ENCODE data around the gene STIMATE.

The STIMATE gene

GRCh38 chr3:52829906-52830463 lies 67.4 kb downstream of the STIMATE start:
- Histone ChIP-seq H3K27me3 (ENCODE audit: control insufficient read depth, insufficient read depth, low read length) (no peaks in the 10 kb centered on the region), H3K9me3 (ENCODE audit: control insufficient read depth, low read length) (no peaks in the 10 kb centered on the region), H3K9ac (no peak overlapping the region), H3K4me3 (ENCODE audit: low read depth, low read length) (no peak overlapping the region), H2AFZ (no peak overlapping the region), H3K27ac (no peak overlapping the region), H3K4me2 (ENCODE audit: low read length) (no peak overlapping the region), H3K4me1 (no peaks in the 10 kb centered on the region), H3K79me2 (no peaks in the 10 kb centered on the region), H3K36me3 (ENCODE audit: control insufficient read depth, insufficient read depth, low read length) (no peaks in the 10 kb centered on the region)
- no peak for TF ChIP-seq CTCF (IDR thresholded peaks at IDR 0.05)

- Histone ChIP-seq H3K36me3 (ENCODE audit: control insufficient read depth, insufficient read depth, low read length) (no peaks in the 10 kb centered on the region), H3K79me2 (no peaks in the 10 kb centered on the region), H3K4me1 (no peaks in the 10 kb centered on the region), H3K4me2 (ENCODE audit: low read length) (no peak overlapping the region), H3K27ac (no peak overlapping the region), H3K9me3 (ENCODE audit: control insufficient read depth, low read length) (no peaks in the 10 kb centered on the region), H3K27me3 (ENCODE audit: control insufficient read depth, insufficient read depth, low read length) (no peaks in the 10 kb centered on the region), H2AFZ (no peak overlapping the region), H3K9ac (no peak overlapping the region), H3K4me3 (ENCODE audit: low read depth, low read length) (no peak overlapping the region)
- no peak for TF ChIP-seq CTCF (IDR thresholded peaks at IDR 0.05)
Measured at GRCh38 chr3:52829482-52829881, 67.9 kb downstream of the STIMATE start.

- Histone ChIP-seq H3K27ac (no peak overlapping the region), H2AFZ (no peak overlapping the region), H3K4me3 (ENCODE audit: low read depth, low read length) (no peak overlapping the region), H3K9ac (no peak overlapping the region), H3K27me3 (ENCODE audit: control insufficient read depth, insufficient read depth, low read length) (no peaks in the 10 kb centered on the region), H3K36me3 (ENCODE audit: control insufficient read depth, insufficient read depth, low read length) (no peaks in the 10 kb centered on the region), H3K79me2 (no peaks in the 10 kb centered on the region), H3K9me3 (ENCODE audit: control insufficient read depth, low read length) (no peaks in the 10 kb centered on the region), H3K4me1 (no peaks in the 10 kb centered on the region), H3K4me2 (ENCODE audit: low read length) (no peak overlapping the region)
- no peak for TF ChIP-seq CTCF (IDR thresholded peaks at IDR 0.05)
Measured at GRCh38 chr3:52827866-52828376, 69.4 kb downstream of the STIMATE start.

GRCh38 chr3:52827441-52827840 lies 69.9 kb downstream of the STIMATE start:
- no peak overlapping the region for H3K27ac ChIP-seq
- no peaks in the 10 kb centered on the region for H3K27me3 ChIP-seq (ENCODE audit: control insufficient read depth, insufficient read depth, low read length)
- H3K79me2 ChIP-seq: no peaks in the 10 kb centered on the region
- no peak overlapping the region for H3K4me2 ChIP-seq (ENCODE audit: low read length)
- no peaks in the 10 kb centered on the region for H3K4me1 ChIP-seq
- H3K9ac ChIP-seq: no peak overlapping the region
- no peak overlapping the region for H2AFZ ChIP-seq
- no peaks in the 10 kb centered on the region for H3K36me3 ChIP-seq (ENCODE audit: control insufficient read depth, insufficient read depth, low read length)
- no peak overlapping the region for H3K4me3 ChIP-seq (ENCODE audit: low read depth, low read length)
- no peak for TF ChIP-seq CTCF (IDR thresholded peaks at IDR 0.05)
- H3K9me3 ChIP-seq (ENCODE audit: control insufficient read depth, low read length): no peaks in the 10 kb centered on the region

GRCh38 chr3:52824037-52824436 lies 73.3 kb downstream of the STIMATE start:
- Histone ChIP-seq H3K4me3 (ENCODE audit: low read depth, low read length) (no peak overlapping the region), H3K36me3 (ENCODE audit: control insufficient read depth, insufficient read depth, low read length) (no peaks in the 10 kb centered on the region), H2AFZ (no peak overlapping the region), H3K9me3 (ENCODE audit: control insufficient read depth, low read length) (no peaks in the 10 kb centered on the region), H3K4me1 (no peaks in the 10 kb centered on the region), H3K4me2 (ENCODE audit: low read length) (no peak overlapping the region), H3K79me2 (no peaks in the 10 kb centered on the region), H3K27me3 (ENCODE audit: control insufficient read depth, insufficient read depth, low read length) (no peaks in the 10 kb centered on the region), H3K9ac (no peak overlapping the region), H3K27ac (no peak overlapping the region)
- TF ChIP-seq CTCF (IDR thresholded peaks at IDR 0.05): no peak

Data from parathyroid adenoma (tissue), 2 donors.